ENCODE data around the gene ANKRD18B. TPM values are rescaled to one million over a fixed set of nuclear protein-coding genes. Genes with fewer than 3 reads are reported as not detected.

ANKRD18B gene
- total RNA-seq, 8 experiments from 2014 or later = 0.51 to 5.2 (median 2.2) TPM

Other genes starting within 250 kb of the ANKRD18B start
- 10 to 100 TPM; 18.4 to 43.7 (median 28.0) TPM for gene NFX1, start 233.7 kb upstream of the ANKRD18B start, total RNA-seq
- 1 to 10 TPM in 2 of 8 experiments, under 1 TPM in 5, not detected in 1; 0.22 to 2.8 (median 0.67) TPM for gene AQP7, start 121.7 kb upstream of the ANKRD18B start, total RNA-seq
- 10 to 100 TPM in 2 of 8 experiments, 1 to 10 TPM in 2, under 1 TPM in 4; 0.27 to 77.5 (median 1.3) TPM for gene AQP3, start 76.7 kb upstream of the ANKRD18B start, total RNA-seq
- gene NOL6, start 50.3 kb upstream of the ANKRD18B start, total RNA-seq = 10 to 100 TPM; 15.5 to 55.1 (median 26.3) TPM

All from motor neuron (in vitro differentiated cells).